Measurements from ENCODE around the gene METTL1.

GRCh38 chr12:57736741-57737466 lies 35.0 kb downstream of the METTL1 start:
- TF ChIP-seq POLR2AphosphoS5 (IDR thresholded peaks at IDR 0.05): no peak
- no peak for TF ChIP-seq CTCF (IDR thresholded peaks at IDR 0.05)
- TF ChIP-seq POLR2A (IDR thresholded peaks at IDR 0.05): no peak
- TF ChIP-seq EP300 (IDR thresholded peaks at IDR 0.05): no peak
